Parathyroid adenoma (tissue), 2 donors: ENCODE measurements around the gene PTX4.
"Not testable (repeated sequence)": the region's sequence is repeated elsewhere in the genome, so short reads cannot be mapped to it uniquely, and the experiment has no call there.

Experiments used
- H2AFZ ChIP-seq: fragments of 300-600 bp; sonication (generic); one replicate; pipeline ENCODE4 v1.7.0; 2017; ENCODE audit warnings: antibody characterized with exemption, mild to moderate bottlenecking
- H3K27ac ChIP-seq: fragments of 300-600 bp; sonication (generic); one replicate; pipeline ENCODE4 v1.7.0; 2017
- H3K27me3 ChIP-seq: fragments of 300-600 bp; sonication (generic); one replicate; pipeline ENCODE4 v1.7.0; 2017; ENCODE audit warnings: low read length; ENCODE audit not compliant: control insufficient read depth, insufficient read depth
- H3K36me3 ChIP-seq: fragments of 300-600 bp; sonication (generic); one replicate; pipeline ENCODE4 v1.7.0; 2017; ENCODE audit warnings: low read length; ENCODE audit not compliant: control insufficient read depth, insufficient read depth
- H3K4me1 ChIP-seq: fragments of 300-600 bp; sonication (generic); one replicate; pipeline ENCODE4 v1.7.0; 2017; ENCODE audit warnings: control low read depth
- H3K4me2 ChIP-seq: fragments of 300-600 bp; sonication (generic); one replicate; pipeline ENCODE4 v1.7.0; 2017; ENCODE audit warnings: low read length
- H3K4me3 ChIP-seq: fragments of 300-600 bp; sonication (generic); one replicate; pipeline ENCODE4 v1.7.0; 2017; ENCODE audit warnings: low read depth, low read length
- H3K79me2 ChIP-seq: fragments of 300-600 bp; sonication (generic); one replicate; pipeline ENCODE4 v1.7.0; 2017; ENCODE audit warnings: control low read depth
- H3K9ac ChIP-seq: fragments of 300-600 bp; sonication (generic); one replicate; pipeline ENCODE4 v1.7.0; 2017; ENCODE audit warnings: mild to moderate bottlenecking
- H3K9me3 ChIP-seq: fragments of 300-600 bp; sonication (generic); one replicate; pipeline ENCODE4 v1.7.0; 2017; ENCODE audit warnings: low read length; ENCODE audit not compliant: control insufficient read depth
- CTCF ChIP-seq: fragments of 300-600 bp; sonication (generic); IDR thresholded peaks from one replicate; pipeline ENCODE4 v1.7.0; 2017; ENCODE audit warnings: antibody characterized with exemption, mild to moderate bottlenecking
- donor health status: primary hyperparathyroidism.

The PTX4 gene

GRCh38 chr16:1443403-1443973 lies 45.3 kb downstream of the PTX4 start:
- Histone ChIP-seq H3K4me1 (no peaks in the 10 kb centered on the region), H3K36me3 (no peaks in the 10 kb centered on the region), H2AFZ (no peak overlapping the region), H3K4me2 (no peak overlapping the region), H3K79me2 (no peaks in the 10 kb centered on the region), H3K9me3 (no peaks in the 10 kb centered on the region), H3K4me3 (no peak overlapping the region), H3K9ac (no peak overlapping the region), H3K27ac (no peak overlapping the region), H3K27me3 (no peaks in the 10 kb centered on the region)
- no peak for TF ChIP-seq CTCF

DNA sequence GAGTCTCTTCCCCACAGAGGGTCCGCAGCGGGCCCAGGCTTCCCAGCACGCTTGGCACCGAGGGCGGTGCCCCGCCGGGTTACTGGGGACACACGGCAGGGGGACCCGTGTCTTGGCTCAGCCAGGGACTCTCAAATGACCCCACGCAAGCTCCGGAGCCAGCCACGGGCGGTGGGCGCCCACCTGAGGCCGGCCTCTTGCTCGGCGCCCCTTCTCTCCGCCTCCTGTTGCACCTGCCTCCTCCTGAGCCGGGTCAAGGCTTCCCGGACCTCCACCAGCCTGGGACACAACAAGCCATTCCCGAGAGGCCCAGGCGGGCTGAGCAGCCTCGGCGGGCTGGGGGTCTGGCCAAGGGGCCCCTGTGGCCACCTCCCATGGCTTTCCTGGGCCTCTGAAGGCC lies 46.0 kb downstream of the PTX4 start:
- Histone ChIP-seq H3K9me3 (no peaks in the 10 kb centered on the region), H3K36me3 (no peaks in the 10 kb centered on the region), H3K4me3 (no peak overlapping the region), H3K4me2 (no peak overlapping the region), H3K27ac (no peak overlapping the region), H3K79me2 (no peaks in the 10 kb centered on the region), H3K9ac (no peak overlapping the region), H3K4me1 (no peaks in the 10 kb centered on the region), H2AFZ (no peak overlapping the region), H3K27me3 (no peaks in the 10 kb centered on the region)
- TF ChIP-seq CTCF = no peak

GRCh38 chr16:1441391-1441829 lies 47.3 kb downstream of the PTX4 start:
- H3K27ac ChIP-seq = no peak overlapping the region
- no peaks in the 10 kb centered on the region for H3K79me2 ChIP-seq
- no peaks in the 10 kb centered on the region for H3K9me3 ChIP-seq
- H2AFZ ChIP-seq = no peak overlapping the region
- H3K4me1 ChIP-seq = no peaks in the 10 kb centered on the region
- H3K4me3 ChIP-seq = no peak overlapping the region
- no peaks in the 10 kb centered on the region for H3K36me3 ChIP-seq
- TF ChIP-seq CTCF = no peak
- H3K9ac ChIP-seq = no peak overlapping the region
- H3K27me3 ChIP-seq = no peaks in the 10 kb centered on the region
- no peak overlapping the region for H3K4me2 ChIP-seq

- H3K4me1 ChIP-seq, H3K9ac ChIP-seq, H3K4me3 ChIP-seq, H3K27me3 ChIP-seq, H2AFZ ChIP-seq, H3K36me3 ChIP-seq, H3K4me2 ChIP-seq, H3K27ac ChIP-seq, H3K9me3 ChIP-seq, H3K79me2 ChIP-seq: not testable (repeated sequence)
Measured at GRCh38 chr16:1439699-1440074, 49.1 kb downstream of the PTX4 start.

DNA sequence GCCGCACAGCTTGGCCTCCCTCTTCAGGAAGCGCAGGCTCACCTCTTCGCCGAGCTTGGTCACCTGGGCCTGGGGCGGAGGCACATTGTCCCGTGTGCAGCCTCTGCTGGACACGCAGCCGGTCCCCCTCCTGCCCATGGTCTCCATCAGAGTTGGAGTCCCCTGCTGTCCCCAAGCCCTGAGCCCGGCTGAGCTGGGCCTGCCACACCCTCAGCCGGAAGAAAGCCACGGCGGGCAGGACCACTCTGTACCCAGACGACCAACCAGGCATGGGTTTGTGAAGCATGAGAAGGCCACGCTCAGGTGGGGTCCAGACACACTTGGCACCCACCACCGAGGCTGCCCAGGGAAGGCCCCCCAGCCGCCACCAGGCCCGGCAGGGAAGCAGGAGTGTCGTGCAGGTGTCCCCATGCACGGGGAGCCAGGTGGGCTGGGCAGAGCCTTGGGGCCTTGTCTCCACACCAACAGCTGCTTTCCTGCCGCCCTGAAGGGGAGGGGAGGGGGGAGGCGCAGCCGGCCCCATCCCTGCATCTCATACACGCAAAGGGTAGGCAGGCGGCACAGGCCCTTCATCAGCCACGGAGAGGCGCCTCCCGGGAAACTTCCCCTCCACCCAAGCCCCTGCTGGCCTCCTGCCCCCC lies 49.6 kb downstream of the PTX4 start:
- no peaks in the 10 kb centered on the region for H3K36me3 ChIP-seq
- no peaks in the 10 kb centered on the region for H3K27me3 ChIP-seq
- no peak overlapping the region for H3K4me2 ChIP-seq
- no peak for TF ChIP-seq CTCF
- no peaks in the 10 kb centered on the region for H3K79me2 ChIP-seq
- H3K27ac ChIP-seq = no peak overlapping the region
- no peaks in the 10 kb centered on the region for H3K4me1 ChIP-seq
- H3K4me3 ChIP-seq = no peak overlapping the region
- no peak overlapping the region for H3K9ac ChIP-seq
- H3K9me3 ChIP-seq = no peaks in the 10 kb centered on the region
- H2AFZ ChIP-seq = no peak overlapping the region
